SK-N-SH (cell line): ENCODE data around the gene CCDC88C. TPM values are rescaled to one million over a fixed set of nuclear protein-coding genes. Genes with fewer than 3 reads are reported as not detected.

ENCODE experiments used
- CTCF ChIA-PET: fragments of 300-600, 350-600 bp; formaldehyde crosslinking; extraction: SDS; loops from one replicate; lab custom pipeline; 2021; lab: Yijun Ruan, JAX
- POLR2A ChIA-PET: fragments of 350-600 bp; sonication (Branson Sonifier 250); formaldehyde crosslinking; extraction: SDS; loops from one replicate; lab custom pipeline; 2020; ENCODE audit warnings: antibody characterized with exemption, inconsistent platforms; lab: Yijun Ruan, JAX
- DNase-seq: peaks from one replicate; pipeline ENCODE4 v3.0.0; 2012
- H2AFZ ChIP-seq: fragments of 200-600 bp; sonication (generic); 2 replicates; pipeline ENCODE4 v1.8.1; 2016; ENCODE audit warnings: antibody characterized with exemption, mild to moderate bottlenecking, low read depth
- H3F3A ChIP-seq: fragments of 200-600 bp; sonication (generic); replicated peaks from 2 replicates; pipeline ENCODE3; 2016; ENCODE audit warnings: antibody characterized with exemption, mild to moderate bottlenecking; ENCODE audit not compliant: insufficient read depth
- H3K27ac ChIP-seq, 2 experiments: fragments of 200-500 bp in 1 of 2; fragments of 200-600 bp in 1 of 2; sonication (Bioruptor generic) in 1 of 2; sonication (generic), shearing (Covaris generic) in 1 of 2; 2 replicates each; pipeline versions ENCODE4 v1.5.1 to v1.6.1; 2014 to 2016; ENCODE audit warnings: low read depth in 2 of 2, inconsistent platforms in 1 of 2, low read length in 1 of 2, mild to moderate bottlenecking in 1 of 2, mixed read lengths in 1 of 2
- H3K27me3 ChIP-seq: fragments of 200-600 bp; sonication (generic), shearing (Covaris generic); 2 replicates; pipeline ENCODE4 v1.6.1; 2016; ENCODE audit warnings: mixed run types; ENCODE audit not compliant: insufficient read depth
- H3K36me3 ChIP-seq, 2 experiments: fragments of 200-500 bp in 1 of 2; fragments of 200-600 bp in 1 of 2; sonication (Bioruptor generic) in 1 of 2; sonication (generic) in 1 of 2; replicated peaks in 1 of 2; 2 replicates each; pipeline versions ENCODE3 to v1.5.1; 2014 to 2016; ENCODE audit warnings: low read length in 1 of 2, mild to moderate bottlenecking in 1 of 2; ENCODE audit not compliant: insufficient read depth in 2 of 2, control insufficient read depth in 1 of 2
- H3K4me1 ChIP-seq, 2 experiments: fragments of 200-500 bp in 1 of 2; fragments of 200-600 bp in 1 of 2; sonication (Bioruptor generic) in 1 of 2; sonication (generic), shearing (Covaris generic) in 1 of 2; 2 replicates each; pipeline versions ENCODE4 v1.5.1 to v1.6.1; 2014 to 2016; ENCODE audit warnings: low read depth in 1 of 2, low read length in 1 of 2, mixed run types in 1 of 2; ENCODE audit not compliant: insufficient read depth in 2 of 2, control insufficient read depth in 1 of 2
- H3K4me2 ChIP-seq: fragments of 200-600 bp; sonication (generic), shearing (Covaris generic); 2 replicates; pipeline ENCODE4 v1.6.1; 2017; ENCODE audit warnings: mixed run types
- H3K4me3 ChIP-seq, 2 experiments: fragments of 200-500 bp in 1 of 2; fragments of 200-600 bp in 1 of 2; sonication (Bioruptor generic) in 1 of 2; sonication (generic), shearing (Covaris generic) in 1 of 2; 2 replicates each; pipeline versions ENCODE4 v1.5.1 to v1.8.1; 2014 to 2016; ENCODE audit warnings: low read depth in 2 of 2, inconsistent platforms in 1 of 2, low read length in 1 of 2, mild to moderate bottlenecking in 1 of 2, mixed read lengths in 1 of 2, moderate library complexity in 1 of 2
- H3K79me2 ChIP-seq: fragments of 200-600 bp; sonication (generic); 2 replicates; pipeline ENCODE4 v1.8.1; 2017; ENCODE audit warnings: mild to moderate bottlenecking; ENCODE audit not compliant: insufficient read depth
- H3K9ac ChIP-seq: fragments of 200-600 bp; sonication (generic); 2 replicates; pipeline ENCODE4 v1.6.1; 2017; ENCODE audit warnings: mixed run types
- H3K9me2 ChIP-seq: fragments of 200-600 bp; sonication (generic); 2 replicates; pipeline ENCODE4 v1.6.1; 2017; ENCODE audit warnings: mixed run types
- H3K9me3 ChIP-seq: fragments of 200-600 bp; sonication (generic); 2 replicates; pipeline ENCODE4 v1.6.1; 2017; ENCODE audit warnings: mixed run types, mild to moderate bottlenecking, moderate library complexity
- H4K20me1 ChIP-seq: fragments of 200-600 bp; sonication (generic); 2 replicates; pipeline ENCODE4 v1.6.1; 2017; ENCODE audit warnings: mild to moderate bottlenecking, mixed run types; ENCODE audit not compliant: insufficient read depth
- CHD2 ChIP-seq: fragments of 150-350 bp; IDR thresholded peaks from 2 replicates; pipeline ENCODE4 v1.6.1; 2018; ENCODE audit warnings: low read length; ENCODE audit not compliant: partially characterized antibody
- CTCF ChIP-seq: fragments of 200-600 bp; sonication (generic); IDR thresholded peaks from 2 replicates; pipeline ENCODE4 v1.6.1; 2017; ENCODE audit warnings: antibody characterized with exemption, mild to moderate bottlenecking, moderate library complexity
- EP300 ChIP-seq, 2 experiments: IDR thresholded peaks; 2 replicates each; pipeline versions ENCODE4 v1.4.0 to v1.6.1; 2012; ENCODE audit warnings: borderline replicate concordance in 1 of 2, low read depth in 1 of 2, low read length in 1 of 2
- EZH2phosphoT487 ChIP-seq: fragments of 200-600 bp; sonication (generic); IDR thresholded peaks from 2 replicates; pipeline ENCODE4 v1.6.1; 2017; ENCODE audit warnings: low read depth, mixed run types, mild to moderate bottlenecking, antibody characterized with exemption, moderate library complexity, borderline replicate concordance
- FOSL2 ChIP-seq: IDR thresholded peaks from 2 replicates; pipeline ENCODE4 v1.4.0; 2012; ENCODE audit warnings: low read depth, mild to moderate bottlenecking, moderate library complexity, borderline replicate concordance
- GABPA ChIP-seq: IDR thresholded peaks from 2 replicates; pipeline ENCODE4 v1.4.0; 2012; ENCODE audit warnings: low read depth, mild to moderate bottlenecking
- GATA2 ChIP-seq: sonication (generic); formaldehyde crosslinking; IDR thresholded peaks from 2 replicates; pipeline ENCODE4 v1.5.0; 2020; ENCODE audit warnings: mild to moderate bottlenecking, missing genetic modification reagents
- IRF3 ChIP-seq: fragments of 150-350 bp; IDR thresholded peaks from 2 replicates; pipeline ENCODE4 v1.6.1; 2016; ENCODE audit warnings: mild to moderate bottlenecking, low read depth, low read length
- JUND ChIP-seq: IDR thresholded peaks from 2 replicates; pipeline ENCODE4 v1.4.0; 2012
- MXI1 ChIP-seq: IDR thresholded peaks from 2 replicates; pipeline ENCODE4 v1.6.1; 2012; ENCODE audit warnings: mild to moderate bottlenecking, low read depth, low read length, improper control_type of control experiment
- NFIC ChIP-seq: IDR thresholded peaks from 2 replicates; pipeline ENCODE4 v1.4.0; 2012; ENCODE audit warnings: borderline replicate concordance
- POLR2AphosphoS5 ChIP-seq: IDR thresholded peaks from 2 replicates; pipeline ENCODE4 v1.6.1; 2012; ENCODE audit warnings: low read depth, low read length
- RAD21 ChIP-seq: IDR thresholded peaks from 2 replicates; pipeline ENCODE4 v1.6.1; 2012; ENCODE audit warnings: mild to moderate bottlenecking, low read length
- RFX5 ChIP-seq: IDR thresholded peaks from 2 replicates; pipeline ENCODE4 v1.6.1; 2012; ENCODE audit warnings: mild to moderate bottlenecking, improper control_type of control experiment, low read length
- SMC3 ChIP-seq: IDR thresholded peaks from 2 replicates; pipeline ENCODE4 v1.6.1; 2012; ENCODE audit warnings: low read depth, low read length, improper control_type of control experiment
- TAF1 ChIP-seq: IDR thresholded peaks from 2 replicates; pipeline ENCODE4 v1.6.1; 2012; ENCODE audit warnings: low read depth, mild to moderate bottlenecking, low read length, moderate library complexity, borderline replicate concordance
- ZBTB33 ChIP-seq: IDR thresholded peaks from 2 replicates; pipeline ENCODE4 v1.4.0; 2012; ENCODE audit warnings: low read depth, borderline replicate concordance
- WGBS: methylation state at CpG from one replicate; pipeline ENCODE4 v1.1.6; 2017; ENCODE audit warnings: low lambda C conversion rate; 5-methylcytosine and 5-hydroxymethylcytosine counted together
- polyA plus RNA-seq, 3 experiments: library from polyadenylated mRNA; depleted of rRNA; stranded (reverse); fragments of >200 nt; gene quantifications; 2 replicates each; pipeline ENCODE4 v1.2.3, GENCODE V29; 2012
- TF ChIP-seq, protein P1 (sequence below): IDR thresholded peaks from 2 replicates; pipeline ENCODE4 v1.4.0; 2012; ENCODE audit warnings: low read depth, borderline replicate concordance
- TF ChIP-seq, protein P2 (sequence below): IDR thresholded peaks from 2 replicates; pipeline ENCODE4; 2012
- TF ChIP-seq, protein P3 (sequence below): fragments of 150-350 bp; IDR thresholded peaks from 2 replicates; pipeline ENCODE4 v1.6.1; 2017; ENCODE audit warnings: antibody characterized with exemption, low read length, low read depth, borderline replicate concordance

The CCDC88C gene
- polyA plus RNA-seq, 1 of the 3 experiments (the other 2 are of a cell fraction): 0.39 TPM

DNA sequence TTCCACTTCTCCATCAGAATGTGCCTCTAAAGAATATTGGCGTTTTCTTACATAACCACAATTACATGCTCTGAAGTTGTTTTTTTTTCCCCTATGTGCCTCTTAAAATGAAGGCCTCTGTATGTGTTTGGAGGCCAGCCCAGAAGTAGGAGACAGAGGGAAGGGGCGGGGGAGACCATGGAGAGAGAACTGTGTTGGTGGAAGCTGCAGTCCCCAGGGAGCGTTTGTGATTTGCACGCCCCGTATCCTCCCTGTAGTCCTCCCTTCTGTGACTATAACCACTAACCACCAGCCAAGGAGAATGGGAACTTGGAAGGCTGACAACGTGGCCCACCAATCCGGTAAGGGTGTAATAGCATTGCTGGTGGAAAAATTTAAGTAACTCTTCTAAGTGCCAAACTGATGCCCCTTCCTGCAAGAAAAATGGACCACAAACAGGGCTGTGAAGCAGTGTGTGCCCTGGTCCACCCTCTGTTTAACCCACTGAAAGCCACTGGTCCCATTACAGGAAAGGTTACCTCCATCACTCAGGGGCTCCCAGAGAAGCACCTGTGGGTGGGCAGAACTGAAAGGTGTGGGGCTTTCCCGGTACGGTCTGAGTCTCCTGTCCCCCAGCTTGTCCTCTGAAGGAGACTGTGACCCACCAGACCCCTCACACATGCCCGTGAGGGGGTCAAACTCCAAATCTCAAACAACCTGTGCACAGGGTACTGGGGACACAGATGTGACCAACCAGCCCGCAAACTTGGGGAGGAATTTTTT, 36.8 kb downstream of the CCDC88C start:
- no peak overlapping the region for H3K9ac ChIP-seq
- no peak for TF ChIP-seq FOSL2
- no peak for TF ChIP-seq ZBTB33
- no peak for TF ChIP-seq POLR2AphosphoS5
- no peak for TF ChIP-seq NFIC
- no peak for TF ChIP-seq MXI1
- TF ChIP-seq GATA2 (CRISPR knock-in tag): no peak
- no peak for TF ChIP-seq TAF1
- TF ChIP-seq, protein P1, sequence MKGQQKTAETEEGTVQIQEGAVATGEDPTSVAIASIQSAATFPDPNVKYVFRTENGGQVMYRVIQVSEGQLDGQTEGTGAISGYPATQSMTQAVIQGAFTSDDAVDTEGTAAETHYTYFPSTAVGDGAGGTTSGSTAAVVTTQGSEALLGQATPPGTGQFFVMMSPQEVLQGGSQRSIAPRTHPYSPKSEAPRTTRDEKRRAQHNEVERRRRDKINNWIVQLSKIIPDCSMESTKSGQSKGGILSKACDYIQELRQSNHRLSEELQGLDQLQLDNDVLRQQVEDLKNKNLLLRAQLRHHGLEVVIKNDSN: no peak
- TF ChIP-seq IRF3: no peak
- TF ChIP-seq, protein P2, sequence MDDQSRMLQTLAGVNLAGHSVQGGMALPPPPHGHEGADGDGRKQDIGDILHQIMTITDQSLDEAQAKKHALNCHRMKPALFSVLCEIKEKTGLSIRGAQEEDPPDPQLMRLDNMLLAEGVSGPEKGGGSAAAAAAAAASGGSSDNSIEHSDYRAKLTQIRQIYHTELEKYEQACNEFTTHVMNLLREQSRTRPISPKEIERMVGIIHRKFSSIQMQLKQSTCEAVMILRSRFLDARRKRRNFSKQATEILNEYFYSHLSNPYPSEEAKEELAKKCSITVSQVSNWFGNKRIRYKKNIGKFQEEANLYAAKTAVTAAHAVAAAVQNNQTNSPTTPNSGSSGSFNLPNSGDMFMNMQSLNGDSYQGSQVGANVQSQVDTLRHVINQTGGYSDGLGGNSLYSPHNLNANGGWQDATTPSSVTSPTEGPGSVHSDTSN: no peak
- TF ChIP-seq, protein P3, sequence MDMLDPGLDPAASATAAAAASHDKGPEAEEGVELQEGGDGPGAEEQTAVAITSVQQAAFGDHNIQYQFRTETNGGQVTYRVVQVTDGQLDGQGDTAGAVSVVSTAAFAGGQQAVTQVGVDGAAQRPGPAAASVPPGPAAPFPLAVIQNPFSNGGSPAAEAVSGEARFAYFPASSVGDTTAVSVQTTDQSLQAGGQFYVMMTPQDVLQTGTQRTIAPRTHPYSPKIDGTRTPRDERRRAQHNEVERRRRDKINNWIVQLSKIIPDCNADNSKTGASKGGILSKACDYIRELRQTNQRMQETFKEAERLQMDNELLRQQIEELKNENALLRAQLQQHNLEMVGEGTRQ: no peak
- no peak for TF ChIP-seq CTCF
- no peak for TF ChIP-seq CHD2
- no peak for TF ChIP-seq JUND
- no peak for TF ChIP-seq SMC3
- no peak for TF ChIP-seq RFX5
- TF ChIP-seq EZH2phosphoT487: no peak
- TF ChIP-seq EP300 (IDR thresholded peaks at IDR 0.05; ENCODE audit: borderline replicate concordance in 1 of 2, low read depth in 1 of 2, low read length in 1 of 2): no peak
- TF ChIP-seq GABPA: no peak
- TF ChIP-seq RAD21: no peak
- H3K4me2 ChIP-seq: no peak overlapping the region
- no peaks in the 10 kb centered on the region for H3K9me3 ChIP-seq
- CTCF ChIA-PET: interaction anchor here (5.0 to 14.4 kb wide), 2 partner anchors 38 to 55 kb away, joined by 29 to 154 read pairs; partner anchors contain the start of gene CCDC88C
- no peak overlapping the region for H3K27ac ChIP-seq
- no peaks in the 10 kb centered on the region for H4K20me1 ChIP-seq
- no peaks in the 10 kb centered on the region for H3K79me2 ChIP-seq
- H3K4me1 ChIP-seq: peaks cover 11 to 56% of the 10 kb centered on the region in 2 experiments; a peak in 3 of 4 replicates
- H2AFZ ChIP-seq: no peak overlapping the region
- H3F3A ChIP-seq: no peaks in the 10 kb centered on the region
- H3K36me3 ChIP-seq: no peaks in the 10 kb centered on the region
- WGBS: 86% methylated on average over 11 of the region's 11 CpGs
- no peak overlapping the region for H3K4me3 ChIP-seq
- H3K27me3 ChIP-seq: no peaks in the 10 kb centered on the region
- DNase-seq: no peak
- POLR2A ChIA-PET: no interaction called here
- H3K9me2 ChIP-seq: no peaks in the 10 kb centered on the region
